HCT116 (cell line): ENCODE results near the gene HACE1.
"Not testable (repeated sequence)": the region's sequence is repeated elsewhere in the genome, so short reads cannot be mapped to it uniquely, and the experiment has no call there.

Source experiments
- CTCF ChIP-seq, 3 experiments: fragments of 200-600 bp in 1 of 3; sonication (generic) in 1 of 3; IDR thresholded peaks in 2 of 3; conservative IDR thresholded peaks in 1 of 3; 2 replicates each; pipeline ENCODE4 v1.5.1; 2012 to 2017; ENCODE audit warnings: low read depth in 2 of 3, low read length in 2 of 3, antibody characterized with exemption in 1 of 3, borderline replicate concordance in 1 of 3, control low read depth in 1 of 3, mild to moderate bottlenecking in 1 of 3, mixed read lengths in 1 of 3, mixed run types in 1 of 3, moderate library complexity in 1 of 3; ENCODE audit not compliant: insufficient read depth in 1 of 3
- FOSL1 ChIP-seq: IDR thresholded peaks from 2 replicates; pipeline ENCODE4 v1.6.1; 2012; ENCODE audit warnings: low read depth
- POLR2A ChIP-seq: IDR thresholded peaks from 2 replicates; pipeline ENCODE4 v1.7.0; 2011; ENCODE audit warnings: borderline replicate concordance; ENCODE audit not compliant: insufficient read depth, insufficient read length; ENCODE audit errors: extremely low read depth
- TCF7L2 ChIP-seq: IDR thresholded peaks from 2 replicates; pipeline ENCODE4 v1.7.0; 2011; ENCODE audit warnings: borderline replicate concordance, inconsistent platforms; ENCODE audit not compliant: insufficient read depth, insufficient read length; ENCODE audit errors: extremely low read depth
- TF ChIP-seq, protein P1 (sequence below): IDR thresholded peaks from 2 replicates; pipeline ENCODE4 v1.6.1; 2012; ENCODE audit warnings: low read depth

DNA sequence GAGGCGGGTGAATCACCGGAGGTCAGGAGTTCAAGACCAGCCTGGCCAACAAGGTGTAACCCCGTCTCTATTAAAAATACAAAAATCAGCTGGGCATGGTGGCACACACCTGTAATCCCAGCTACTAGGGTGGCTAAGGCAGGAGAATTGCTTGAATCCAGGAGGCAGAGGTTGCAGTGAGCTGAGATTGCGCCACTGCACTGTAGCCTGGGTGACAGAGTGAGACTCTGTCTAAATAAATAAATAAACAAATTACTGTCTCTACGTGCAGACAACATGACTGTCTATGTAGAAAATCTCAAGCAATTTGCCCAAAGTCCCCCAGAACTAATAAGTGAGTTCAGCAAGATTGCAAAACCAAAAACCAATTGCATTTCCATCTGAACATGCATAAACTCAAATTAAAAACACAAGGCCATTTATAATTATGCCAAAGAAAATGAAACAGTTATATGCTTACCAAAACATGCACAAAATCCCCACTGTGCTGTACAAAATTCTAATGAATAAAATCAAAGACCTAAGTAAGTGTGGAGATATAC, 23.2 kb downstream of the HACE1 start:
- TF ChIP-seq TCF7L2; CTCF (IDR thresholded peaks at IDR 0.05 in 2 of 3, conservative IDR thresholded peaks at IDR 0.05 in 1 of 3; ENCODE audit: borderline replicate concordance in 1 of 3, insufficient read depth in 1 of 3, low read depth in 2 of 3, low read length in 2 of 3); POLR2A; FOSL1: not testable (repeated sequence)
- TF ChIP-seq, protein P1, sequence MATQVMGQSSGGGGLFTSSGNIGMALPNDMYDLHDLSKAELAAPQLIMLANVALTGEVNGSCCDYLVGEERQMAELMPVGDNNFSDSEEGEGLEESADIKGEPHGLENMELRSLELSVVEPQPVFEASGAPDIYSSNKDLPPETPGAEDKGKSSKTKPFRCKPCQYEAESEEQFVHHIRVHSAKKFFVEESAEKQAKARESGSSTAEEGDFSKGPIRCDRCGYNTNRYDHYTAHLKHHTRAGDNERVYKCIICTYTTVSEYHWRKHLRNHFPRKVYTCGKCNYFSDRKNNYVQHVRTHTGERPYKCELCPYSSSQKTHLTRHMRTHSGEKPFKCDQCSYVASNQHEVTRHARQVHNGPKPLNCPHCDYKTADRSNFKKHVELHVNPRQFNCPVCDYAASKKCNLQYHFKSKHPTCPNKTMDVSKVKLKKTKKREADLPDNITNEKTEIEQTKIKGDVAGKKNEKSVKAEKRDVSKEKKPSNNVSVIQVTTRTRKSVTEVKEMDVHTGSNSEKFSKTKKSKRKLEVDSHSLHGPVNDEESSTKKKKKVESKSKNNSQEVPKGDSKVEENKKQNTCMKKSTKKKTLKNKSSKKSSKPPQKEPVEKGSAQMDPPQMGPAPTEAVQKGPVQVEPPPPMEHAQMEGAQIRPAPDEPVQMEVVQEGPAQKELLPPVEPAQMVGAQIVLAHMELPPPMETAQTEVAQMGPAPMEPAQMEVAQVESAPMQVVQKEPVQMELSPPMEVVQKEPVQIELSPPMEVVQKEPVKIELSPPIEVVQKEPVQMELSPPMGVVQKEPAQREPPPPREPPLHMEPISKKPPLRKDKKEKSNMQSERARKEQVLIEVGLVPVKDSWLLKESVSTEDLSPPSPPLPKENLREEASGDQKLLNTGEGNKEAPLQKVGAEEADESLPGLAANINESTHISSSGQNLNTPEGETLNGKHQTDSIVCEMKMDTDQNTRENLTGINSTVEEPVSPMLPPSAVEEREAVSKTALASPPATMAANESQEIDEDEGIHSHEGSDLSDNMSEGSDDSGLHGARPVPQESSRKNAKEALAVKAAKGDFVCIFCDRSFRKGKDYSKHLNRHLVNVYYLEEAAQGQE = not testable (repeated sequence)
